DND-41 (cell line): ENCODE results near the gene MCM9.

ENCODE experiments used
- ATAC-seq: fragments of 200-7000 bp; cut with Tn5 transposase; 3 replicates; pipeline ENCODE4 v1.9.1; 2021; ENCODE audit warnings: low read depth; ENCODE audit not compliant: insufficient read depth
- DNase-seq: peaks from one replicate; pipeline ENCODE4 v3.0.0-alpha.2; 2020
- H2AFZ ChIP-seq: 2 replicates; pipeline ENCODE4 v1.6.0; 2012; ENCODE audit warnings: low read depth, low read length
- H3K27ac ChIP-seq: 2 replicates; pipeline ENCODE4 v1.5.1; 2012; ENCODE audit warnings: low read length, inconsistent platforms
- H3K27me3 ChIP-seq: fragments of 200-600 bp; sonication (generic); 2 replicates; pipeline ENCODE4 v1.6.0; 2012; ENCODE audit warnings: low read length, mild to moderate bottlenecking, inconsistent platforms; ENCODE audit not compliant: insufficient read depth, poor library complexity
- H3K36me3 ChIP-seq: 2 replicates; pipeline ENCODE4 v1.5.1; 2012; ENCODE audit warnings: low read length, inconsistent platforms; ENCODE audit not compliant: insufficient read depth
- H3K4me1 ChIP-seq: 2 replicates; pipeline ENCODE4 v1.5.1; 2012; ENCODE audit warnings: mild to moderate bottlenecking, low read length; ENCODE audit not compliant: insufficient read depth
- H3K4me2 ChIP-seq: 2 replicates; pipeline ENCODE4 v1.6.0; 2012; ENCODE audit warnings: mild to moderate bottlenecking, moderate library complexity, low read length, inconsistent platforms; ENCODE audit not compliant: insufficient read depth
- H3K4me3 ChIP-seq, 2 experiments: fragments of 200-600 bp in 1 of 2; shearing (Covaris generic) in 1 of 2; 2 replicates each; pipeline ENCODE4 v1.5.1; 2012 to 2016; ENCODE audit warnings: inconsistent platforms in 2 of 2, low read length in 2 of 2, mild to moderate bottlenecking in 2 of 2, low read depth in 1 of 2, moderate library complexity in 1 of 2
- H3K79me2 ChIP-seq: 2 replicates; pipeline ENCODE4 v1.6.0; 2012; ENCODE audit warnings: low read length, inconsistent platforms; ENCODE audit not compliant: insufficient read depth
- H3K9ac ChIP-seq: 2 replicates; pipeline ENCODE4 v1.6.0; 2012; ENCODE audit warnings: low read depth, mild to moderate bottlenecking, inconsistent platforms, low read length, moderate library complexity
- H3K9me3 ChIP-seq: 2 replicates; pipeline ENCODE4 v1.5.1; 2012; ENCODE audit warnings: low read length, moderate library complexity, mild to moderate bottlenecking, inconsistent platforms; ENCODE audit not compliant: insufficient read depth, severe bottlenecking
- H4K20me1 ChIP-seq: 2 replicates; pipeline ENCODE4 v1.6.0; 2012; ENCODE audit warnings: low read length; ENCODE audit not compliant: insufficient read depth
- CTCF ChIP-seq: IDR thresholded peaks from 2 replicates; pipeline ENCODE4 v1.5.1; 2012; ENCODE audit warnings: borderline replicate concordance, low read length, moderate library complexity, mild to moderate bottlenecking; ENCODE audit not compliant: poor library complexity, severe bottlenecking; ENCODE audit errors: extremely low read depth
- EZH2 ChIP-seq: IDR thresholded peaks from 3 replicates; pipeline ENCODE4 v1.6.1; 2012; ENCODE audit warnings: borderline replicate concordance, low read depth, mild to moderate bottlenecking, moderate library complexity, low read length, inconsistent platforms; ENCODE audit not compliant: severe bottlenecking

MCM9 gene

GRCh38 chr6:118873239-118873638, 61.7 kb downstream of the MCM9 start:
- DNase-seq = no peak

GRCh38 chr6:118872726-118873125, 62.2 kb downstream of the MCM9 start:
- Histone ChIP-seq H3K9me3 (no peaks in the 10 kb centered on the region), H3K79me2 (peaks cover 8% of the 10 kb centered on the region; the same call in 1 of the 2 replicates), H3K4me1 (no peaks in the 10 kb centered on the region), H3K4me3 (no peak overlapping the region), H3K9ac (no peak overlapping the region), H3K36me3 (0 out of 2 replicates have a peak, but pooled peaks cover 3% of the 10 kb centered on the region), H3K4me2 (no peak overlapping the region), H3K27me3 (no peaks in the 10 kb centered on the region), H2AFZ (no peak overlapping the region), H3K27ac (no peak overlapping the region), H4K20me1 (no peaks in the 10 kb centered on the region)
- DNase-seq (no peak), ATAC-seq (no peak)
- no peak for TF ChIP-seq EZH2
- TF ChIP-seq CTCF = no peak

More at GRCh38 chr6:118873239-118873638, 61.7 kb downstream of the MCM9 start:
- peaks cover 8% of the 10 kb centered on the region; the same call in 1 of the 2 replicates for H3K79me2 ChIP-seq
- no peak for TF ChIP-seq CTCF
- TF ChIP-seq EZH2 = no peak
- H3K9me3 ChIP-seq = no peaks in the 10 kb centered on the region
- no peaks in the 10 kb centered on the region for H4K20me1 ChIP-seq
- H2AFZ ChIP-seq = no peak overlapping the region
- no peak overlapping the region for H3K4me2 ChIP-seq
- H3K4me3 ChIP-seq = no peak overlapping the region
- no peak for ATAC-seq
- H3K4me1 ChIP-seq = no peaks in the 10 kb centered on the region
- H3K27me3 ChIP-seq = no peaks in the 10 kb centered on the region
- no peak overlapping the region for H3K27ac ChIP-seq
- no peak overlapping the region for H3K9ac ChIP-seq
- H3K36me3 ChIP-seq = 0 out of 2 replicates have a peak, but pooled peaks cover 3% of the 10 kb centered on the region

GRCh38 chr6:118872318-118872717, 62.6 kb downstream of the MCM9 start:
- no peaks in the 10 kb centered on the region for H3K27me3 ChIP-seq
- H3K4me2 ChIP-seq = no peak overlapping the region
- DNase-seq = no peak
- H3K4me3 ChIP-seq = no peak overlapping the region
- H3K9ac ChIP-seq = no peak overlapping the region
- H3K9me3 ChIP-seq = no peaks in the 10 kb centered on the region
- ATAC-seq = no peak
- no peak overlapping the region for H2AFZ ChIP-seq
- H3K36me3 ChIP-seq = 0 out of 2 replicates have a peak, but pooled peaks cover 3% of the 10 kb centered on the region
- H3K79me2 ChIP-seq = peaks cover 8% of the 10 kb centered on the region; the same call in 1 of the 2 replicates
- TF ChIP-seq CTCF = no peak
- TF ChIP-seq EZH2 = no peak
- H3K27ac ChIP-seq = no peak overlapping the region
- no peaks in the 10 kb centered on the region for H3K4me1 ChIP-seq
- no peaks in the 10 kb centered on the region for H4K20me1 ChIP-seq

- H3K4me2 ChIP-seq = no peak overlapping the region
- H3K4me3 ChIP-seq = no peak overlapping the region
- no peak for TF ChIP-seq CTCF
- TF ChIP-seq EZH2 = no peak
- no peak overlapping the region for H2AFZ ChIP-seq
- no peak overlapping the region for H3K9ac ChIP-seq
- H4K20me1 ChIP-seq = no peaks in the 10 kb centered on the region
- no peaks in the 10 kb centered on the region for H3K4me1 ChIP-seq
- DNase-seq (no peak), ATAC-seq (no peak)
- no peaks in the 10 kb centered on the region for H3K27me3 ChIP-seq
- H3K9me3 ChIP-seq = no peaks in the 10 kb centered on the region
- H3K36me3 ChIP-seq = 0 out of 2 replicates have a peak, but pooled peaks cover 3% of the 10 kb centered on the region
- no peak overlapping the region for H3K27ac ChIP-seq
- peaks cover 4% of the 10 kb centered on the region; the same call in 1 of the 2 replicates for H3K79me2 ChIP-seq
Observed at GRCh38 chr6:118871331-118871730, 63.6 kb downstream of the MCM9 start.
